Globus pallidus (tissue), 1 donor: ENCODE data around the gene PCDHA1.

Experiments
- DNase-seq: peaks from one replicate; pipeline ENCODE4 v3.0.0-alpha.2; 2015; ENCODE audit warnings: low spot score

The PCDHA1 gene

GRCh38 chr5:140923601-140924000 is 137.7 kb downstream of the PCDHA1 start:
- no peak for DNase-seq

GRCh38 chr5:140925806-140926442 is 140.0 kb downstream of the PCDHA1 start, which contains the start of gene PCDHAC1:
PCDHAC1 (plus strand) TSS chr5:140926299; CDS start chr5:140926893, 594 bp downstream.
- peak; percentile 2 for DNase-seq

DNA sequence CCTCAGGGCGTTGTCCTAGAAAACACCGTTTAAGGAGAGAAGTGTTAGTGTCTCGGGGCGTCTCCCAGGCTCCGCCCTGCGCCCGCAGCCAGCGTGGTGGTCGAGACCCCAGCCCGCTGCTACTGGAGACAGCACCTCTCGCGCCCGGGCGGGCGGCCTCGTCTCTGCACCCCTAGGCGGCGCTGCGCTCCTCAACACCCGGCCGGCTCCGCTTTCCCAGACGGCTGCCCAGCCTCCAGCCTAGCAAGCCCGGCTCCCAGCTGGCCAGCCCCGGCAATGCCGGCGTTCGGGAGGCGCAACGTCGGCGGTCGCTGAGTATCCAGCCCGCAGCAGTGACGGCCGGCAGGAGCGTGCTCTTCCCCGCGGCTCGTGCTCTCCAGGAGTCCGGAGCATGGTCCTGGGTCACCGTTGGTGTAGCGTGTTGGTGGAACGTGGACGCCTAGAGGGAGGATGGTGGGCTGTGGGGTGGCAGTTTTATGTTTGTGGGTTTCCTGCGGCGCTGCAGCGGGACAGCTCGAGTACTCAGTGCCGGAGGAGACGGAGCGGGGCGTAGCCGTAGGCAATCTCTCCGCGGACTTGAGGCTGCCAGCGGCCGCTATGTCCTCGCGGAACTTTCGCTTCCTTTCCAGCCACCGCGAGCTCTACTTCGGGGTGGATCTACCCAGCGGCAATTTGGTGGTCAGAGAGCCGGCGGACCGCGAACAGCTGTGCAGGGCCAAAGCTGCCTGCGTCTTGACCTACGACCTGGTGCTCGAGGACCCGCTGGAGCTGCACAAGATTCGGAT is 140.7 kb downstream of the PCDHA1 start:
- DNase-seq, result peak; percentile 77

DNA sequence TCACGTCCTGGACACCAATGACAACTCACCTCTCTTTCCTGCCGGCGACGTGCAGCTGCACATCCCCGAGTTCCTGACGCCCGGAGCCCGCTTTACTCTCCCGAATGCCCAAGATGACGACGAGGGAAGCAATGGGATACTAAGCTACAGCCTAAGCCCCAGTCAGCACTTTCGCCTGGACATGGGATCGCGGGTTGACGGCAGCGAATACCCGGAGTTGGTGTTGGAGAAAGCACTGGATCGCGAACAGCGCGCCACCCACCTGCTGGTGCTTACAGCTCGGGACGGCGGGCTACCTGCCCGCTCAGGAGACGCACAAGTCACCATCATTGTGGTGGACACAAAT is 141.3 kb downstream of the PCDHA1 start:
- no peak for DNase-seq

DNA sequence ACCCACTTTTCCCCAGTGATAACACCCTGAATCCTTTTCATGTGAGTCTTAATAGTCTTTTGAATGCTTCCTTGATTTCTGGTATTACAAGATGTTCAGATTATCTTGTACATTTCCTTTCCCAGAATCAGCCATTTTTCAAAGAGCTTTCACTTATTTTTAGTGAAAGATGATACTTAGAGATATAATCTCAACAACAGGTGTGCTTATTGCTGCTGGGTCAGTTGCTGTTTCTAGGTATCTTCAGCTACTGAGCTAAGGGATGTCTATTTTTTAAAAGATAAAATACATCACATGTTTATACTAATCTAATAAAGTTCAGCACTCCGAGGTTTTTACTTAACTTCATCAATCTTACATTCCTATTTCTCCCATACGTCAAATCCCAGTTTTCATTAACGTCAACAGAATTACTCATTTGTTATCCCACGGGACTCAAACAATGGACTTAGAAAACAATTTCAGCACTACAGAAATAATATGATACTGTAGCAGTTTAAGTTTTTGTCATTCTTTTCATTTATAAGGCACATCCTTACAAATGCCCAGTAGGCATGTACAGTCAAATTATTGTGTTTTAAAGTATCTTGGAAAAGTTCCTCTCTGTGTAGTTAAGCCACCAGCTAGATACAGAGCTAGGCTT is 149.1 kb downstream of the PCDHA1 start:
- no peak for DNase-seq

- no peak for DNase-seq
Measured at GRCh38 chr5:140946578-140946977, 160.6 kb downstream of the PCDHA1 start.

DNA sequence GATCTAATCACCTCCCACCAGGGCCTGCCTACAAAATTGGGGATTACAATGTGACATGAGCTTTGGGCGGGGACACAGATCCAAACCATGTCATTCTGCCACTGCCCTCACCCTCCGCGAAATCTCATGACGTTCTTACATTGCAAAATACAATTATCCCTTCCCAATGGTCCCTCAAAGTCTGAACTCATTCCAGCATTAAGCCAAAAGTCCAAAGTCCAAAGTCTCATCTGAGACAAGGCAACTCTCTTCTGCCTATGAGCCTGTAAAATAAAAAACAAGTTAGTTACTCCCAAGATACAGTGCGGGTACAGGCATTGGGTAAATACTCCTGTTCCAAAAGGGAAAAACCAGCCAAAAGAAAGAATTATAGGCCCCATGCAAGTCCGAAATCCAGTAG is 165.7 kb downstream of the PCDHA1 start:
- no peak for DNase-seq

- no peak for DNase-seq
Measured at GRCh38 chr5:140953234-140953633, 167.3 kb downstream of the PCDHA1 start.

DNA sequence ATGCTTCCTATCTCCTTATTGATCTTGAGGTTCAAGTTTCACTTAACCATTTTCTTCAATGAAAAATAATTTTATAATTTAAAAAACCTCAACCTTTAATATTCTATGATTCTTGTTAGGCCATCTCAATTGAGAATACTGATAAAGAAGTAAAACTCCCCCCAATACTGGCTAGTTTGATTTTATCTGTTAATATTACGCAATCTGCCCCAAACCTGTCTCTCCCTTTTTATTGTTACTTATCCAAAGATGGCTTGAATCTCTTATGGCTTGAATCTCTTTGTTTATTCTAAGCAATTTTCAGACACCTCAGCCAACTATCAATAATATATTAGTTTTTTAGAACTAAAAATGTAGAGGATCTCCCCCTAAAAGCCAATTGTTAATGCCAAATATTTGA is 176.2 kb downstream of the PCDHA1 start:
- no peak for DNase-seq

DNA sequence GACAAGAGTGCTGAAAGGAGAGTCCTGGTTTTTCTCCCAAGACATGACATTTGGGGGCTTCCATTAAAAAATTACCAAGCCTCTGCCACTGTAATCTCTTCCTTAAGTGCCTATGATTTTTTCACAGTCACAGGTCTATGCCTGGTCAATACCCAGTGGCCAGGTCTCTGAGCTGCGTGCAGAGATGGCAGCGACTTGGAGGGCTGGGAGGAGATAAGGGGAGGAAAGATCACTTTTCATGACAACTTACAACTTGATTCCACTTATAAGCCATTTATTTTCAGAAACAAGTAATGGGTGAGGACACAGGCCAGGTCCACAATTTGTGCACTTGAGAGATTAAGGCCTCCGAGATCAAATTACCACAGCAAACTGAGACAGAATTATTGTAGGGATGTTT is 178.4 kb downstream of the PCDHA1 start:
- DNase-seq, result no peak

DNA sequence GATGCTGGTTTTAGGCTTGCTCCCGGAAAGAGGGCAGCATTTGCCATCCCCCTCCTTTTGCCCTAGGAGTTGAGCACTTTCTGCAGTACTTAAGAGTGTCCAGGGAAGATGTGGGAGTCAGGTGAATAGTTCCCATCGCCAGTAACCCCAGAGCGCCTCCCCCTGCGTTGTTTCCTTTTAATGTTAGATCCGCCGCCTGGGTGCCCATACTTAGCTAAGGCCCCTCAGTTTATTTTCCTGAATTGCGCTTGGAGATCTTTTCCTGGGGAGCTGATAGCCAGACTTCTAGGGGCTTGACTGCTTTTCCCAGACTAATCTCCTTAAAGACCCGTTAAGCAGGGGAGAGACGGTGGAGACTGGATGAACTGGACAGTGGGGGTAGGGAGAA is 180.0 kb downstream of the PCDHA1 start:
- peak; percentile 51 for DNase-seq

GRCh38 chr5:140966293-140967225 is 180.6 kb downstream of the PCDHA1 start, which contains the start of gene PCDHAC2:
PCDHAC2 (plus strand) TSS chr5:140966476; CDS start chr5:140966767, 291 bp downstream.
- peak; percentile 79 for DNase-seq

GRCh38 chr5:140967226-140967893 is 181.4 kb downstream of the PCDHA1 start:
- no peak for DNase-seq

DNA sequence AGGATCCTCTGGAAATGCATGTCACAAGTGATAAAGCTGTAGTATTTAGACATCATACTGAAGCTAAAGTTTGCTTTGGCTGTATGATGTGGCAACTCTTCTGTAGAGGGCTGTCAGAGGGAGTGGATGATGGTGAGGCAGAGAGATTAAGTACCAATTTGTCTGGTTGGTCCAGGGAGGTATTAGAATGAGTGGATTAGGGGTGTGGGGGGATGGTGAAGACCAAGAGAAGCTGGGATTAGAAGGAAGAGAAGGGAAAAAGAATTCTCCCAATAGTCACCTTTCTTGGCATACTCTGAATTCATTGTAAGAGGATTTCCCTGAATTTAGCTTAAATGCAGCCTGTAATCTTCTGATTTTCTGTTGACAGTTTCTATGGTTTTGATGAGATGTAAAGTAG is 183.9 kb downstream of the PCDHA1 start:
- DNase-seq, result no peak

DNA sequence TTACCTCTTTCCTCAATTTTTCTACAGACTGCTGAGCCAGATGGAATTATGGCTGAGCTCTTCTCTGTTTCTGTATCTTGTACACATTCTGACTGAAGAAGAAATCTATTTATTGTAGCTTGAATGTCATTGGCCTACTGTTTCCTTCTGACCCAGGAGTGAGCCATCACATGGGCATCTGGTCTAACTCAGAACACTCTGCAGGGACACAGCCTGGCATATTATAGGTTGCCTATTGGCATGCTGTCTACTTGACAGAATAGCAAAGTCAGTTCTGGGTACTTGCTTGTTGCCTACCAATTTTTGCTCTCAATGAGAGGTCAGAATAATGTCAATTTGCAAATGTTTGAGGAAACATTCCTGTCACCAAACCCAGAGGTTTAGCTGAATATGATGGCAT is 187.6 kb downstream of the PCDHA1 start:
- no peak for DNase-seq

- DNase-seq, result no peak
Measured at GRCh38 chr5:140977003-140977402, 191.1 kb downstream of the PCDHA1 start.

DNA sequence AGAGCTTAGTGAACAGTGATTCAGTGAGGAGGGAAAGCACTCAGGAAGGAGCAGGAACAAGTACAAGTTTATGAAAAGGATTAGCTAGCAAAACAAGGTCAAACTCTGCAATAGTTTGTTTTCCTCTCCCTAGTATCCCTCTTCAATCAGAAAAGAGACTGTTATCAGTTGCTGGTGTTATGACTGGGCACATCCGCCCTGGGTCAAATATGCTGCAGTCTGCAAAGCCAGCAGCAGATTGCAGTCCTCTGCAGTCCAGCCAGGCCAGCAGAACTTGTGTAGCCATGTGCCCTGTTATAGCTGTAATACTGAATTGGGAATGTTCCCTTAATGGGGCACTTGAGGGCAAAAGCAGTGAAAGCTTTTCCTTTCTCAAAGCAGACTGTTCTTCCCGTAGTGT is 192.3 kb downstream of the PCDHA1 start:
- DNase-seq, result no peak

DNA sequence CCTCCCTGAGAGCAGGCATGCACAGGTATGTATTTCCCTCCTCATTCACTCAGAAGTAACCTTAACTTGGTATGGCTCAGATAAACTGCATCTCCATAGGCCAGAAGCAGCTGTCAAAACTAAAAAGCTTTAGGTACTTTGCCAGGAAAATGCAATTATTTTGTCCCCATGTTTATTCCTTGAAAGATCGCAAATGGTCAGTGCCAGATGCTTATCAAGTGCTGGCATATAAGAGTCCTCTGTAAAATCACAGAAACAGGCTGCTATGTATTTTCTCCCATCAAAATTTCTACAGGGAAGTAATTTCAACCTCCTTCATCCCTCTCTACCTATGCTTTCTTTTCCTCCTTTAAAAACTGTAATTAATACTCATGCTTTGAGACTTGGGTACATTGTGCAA is 193.0 kb downstream of the PCDHA1 start:
- no peak for DNase-seq

GRCh38 chr5:140982083-140982716 is 196.3 kb downstream of the PCDHA1 start:
- no peak for DNase-seq

GRCh38 chr5:140986117-140986521 is 200.2 kb downstream of the PCDHA1 start:
- no peak for DNase-seq

DNA sequence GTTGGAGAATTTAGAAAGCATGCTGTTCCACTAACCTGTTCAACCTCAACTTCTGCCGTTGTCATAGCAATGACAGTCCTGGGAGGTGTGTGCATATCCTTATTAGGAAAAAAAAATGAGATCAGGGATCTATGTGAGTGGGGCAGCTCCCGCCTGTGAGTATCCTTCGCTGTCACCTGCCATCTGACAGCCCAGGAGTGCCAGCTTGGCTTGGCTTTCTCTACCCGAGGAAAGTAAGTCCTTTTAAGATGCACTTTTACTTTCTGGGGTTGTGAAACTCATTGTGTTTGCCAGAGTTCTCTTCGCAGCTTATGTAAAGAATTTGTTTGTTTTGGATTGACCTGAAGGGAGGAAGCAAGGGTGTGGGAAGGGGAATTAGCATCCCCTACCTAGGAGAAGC is 202.2 kb downstream of the PCDHA1 start:
- DNase-seq, result no peak
